ENCODE results near the gene TAS1R2.

Gene TAS1R2

DNA sequence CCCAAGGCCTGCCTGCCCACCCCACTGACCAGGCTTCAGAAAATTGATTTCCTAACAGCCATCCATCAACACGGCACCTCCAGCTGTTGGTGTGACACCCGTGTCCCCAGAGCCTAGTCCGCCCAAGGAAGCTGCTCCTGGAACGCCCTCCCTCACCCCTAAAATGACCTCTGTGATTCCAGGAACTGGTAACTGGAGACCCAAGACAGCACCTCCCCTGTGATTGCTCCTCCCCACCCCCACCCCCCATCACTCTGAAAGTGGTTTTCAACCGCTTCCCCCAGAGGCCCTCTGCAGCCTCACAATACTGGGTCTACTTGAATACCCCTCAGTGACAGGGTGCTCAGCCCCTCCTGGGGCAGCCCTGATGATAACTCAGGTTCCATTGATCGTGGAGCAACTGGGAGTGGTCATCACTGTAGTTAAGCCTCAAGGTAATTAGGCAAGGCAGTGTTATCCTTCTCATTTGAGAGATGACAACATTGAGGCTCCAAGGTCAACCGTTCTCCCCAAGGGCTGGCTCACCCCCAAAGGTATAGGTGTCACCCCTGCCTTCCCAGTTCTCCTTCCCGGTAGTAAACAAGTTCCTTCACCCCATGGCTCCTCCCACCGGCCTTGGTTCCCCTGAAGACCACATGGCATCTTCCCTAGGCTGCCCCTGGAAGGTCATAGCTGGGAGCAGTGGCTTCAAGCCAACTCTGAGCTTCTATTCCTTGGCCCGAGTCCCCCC is 52.0 kb downstream of the TAS1R2 start:
- Histone ChIP-seq H3K9me3 (ENCODE audit: control insufficient read depth, insufficient read depth, low read depth, low read length) (no peaks in the 10 kb centered on the region), H3K4me1 (ENCODE audit: control insufficient read depth, insufficient read depth, low read length) (peaks cover 4% of the 10 kb centered on the region; the same call in 1 of the 2 replicates), H3K27me3 (ENCODE audit: control insufficient read depth, insufficient read depth, low read length) (no peaks in the 10 kb centered on the region), H3K36me3 (ENCODE audit: control insufficient read depth, insufficient read depth, low read length) (no peaks in the 10 kb centered on the region), H3K4me3 (ENCODE audit: low read depth, low read length) (no peak overlapping the region), H3K27ac (ENCODE audit: low read depth, low read length) (no peak overlapping the region), H3K9ac (ENCODE audit: low read length) (no peak overlapping the region)

DNA sequence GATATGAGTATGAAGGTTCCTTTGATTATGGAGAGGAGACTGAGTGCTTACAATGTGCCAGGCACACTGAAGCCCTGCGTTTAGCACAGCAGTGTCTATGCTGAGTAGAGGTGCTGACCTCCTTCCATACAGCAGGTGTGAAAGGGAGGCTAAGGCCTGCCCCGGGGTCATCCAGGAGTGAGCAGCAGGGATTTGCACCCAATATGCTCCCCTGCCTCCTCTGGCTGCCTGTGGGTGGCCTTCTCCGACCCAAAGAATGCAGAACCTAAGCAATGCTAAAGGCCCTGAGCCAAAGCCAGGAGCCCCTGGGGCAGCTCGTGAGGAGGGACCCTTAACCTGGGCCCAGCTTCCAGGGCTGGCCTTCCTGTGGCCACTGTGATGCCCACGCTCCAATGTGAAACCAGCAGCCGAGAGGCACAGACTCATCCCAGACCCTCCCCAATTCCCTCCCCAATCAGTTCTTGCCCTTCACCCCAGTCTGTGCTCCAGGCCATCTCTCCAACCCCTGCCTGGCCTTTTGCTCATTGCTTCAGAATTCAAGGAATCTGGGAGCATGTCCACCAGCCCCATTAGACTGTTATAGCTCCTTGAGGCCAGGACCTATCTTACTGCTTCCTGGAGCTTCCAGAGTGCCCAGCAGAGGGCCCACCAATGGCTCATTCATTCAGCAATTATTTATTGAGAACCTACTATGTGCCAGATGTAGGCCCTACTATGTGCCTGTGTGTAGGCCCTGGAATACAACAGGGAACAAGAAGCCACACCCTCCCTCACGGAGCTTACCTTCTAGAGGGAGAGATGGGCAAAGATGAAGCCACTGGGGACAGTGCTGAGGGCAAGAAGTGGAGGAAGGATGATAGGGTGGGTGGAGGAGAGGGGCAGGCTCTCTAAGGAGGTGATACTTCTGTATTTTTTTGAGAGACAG is 53.3 kb downstream of the TAS1R2 start:
- Histone ChIP-seq H3K9me3 (ENCODE audit: control insufficient read depth, insufficient read depth, low read depth, low read length) (no peaks in the 10 kb centered on the region), H3K4me3 (ENCODE audit: low read depth, low read length) (no peak overlapping the region), H3K36me3 (ENCODE audit: control insufficient read depth, insufficient read depth, low read length) (no peaks in the 10 kb centered on the region), H3K4me1 (ENCODE audit: control insufficient read depth, insufficient read depth, low read length) (peaks cover 4% of the 10 kb centered on the region; the same call in 1 of the 2 replicates), H3K27me3 (ENCODE audit: control insufficient read depth, insufficient read depth, low read length) (no peaks in the 10 kb centered on the region), H3K9ac (ENCODE audit: low read length) (no peak overlapping the region), H3K27ac (ENCODE audit: low read depth, low read length) (no peak overlapping the region)

DNA sequence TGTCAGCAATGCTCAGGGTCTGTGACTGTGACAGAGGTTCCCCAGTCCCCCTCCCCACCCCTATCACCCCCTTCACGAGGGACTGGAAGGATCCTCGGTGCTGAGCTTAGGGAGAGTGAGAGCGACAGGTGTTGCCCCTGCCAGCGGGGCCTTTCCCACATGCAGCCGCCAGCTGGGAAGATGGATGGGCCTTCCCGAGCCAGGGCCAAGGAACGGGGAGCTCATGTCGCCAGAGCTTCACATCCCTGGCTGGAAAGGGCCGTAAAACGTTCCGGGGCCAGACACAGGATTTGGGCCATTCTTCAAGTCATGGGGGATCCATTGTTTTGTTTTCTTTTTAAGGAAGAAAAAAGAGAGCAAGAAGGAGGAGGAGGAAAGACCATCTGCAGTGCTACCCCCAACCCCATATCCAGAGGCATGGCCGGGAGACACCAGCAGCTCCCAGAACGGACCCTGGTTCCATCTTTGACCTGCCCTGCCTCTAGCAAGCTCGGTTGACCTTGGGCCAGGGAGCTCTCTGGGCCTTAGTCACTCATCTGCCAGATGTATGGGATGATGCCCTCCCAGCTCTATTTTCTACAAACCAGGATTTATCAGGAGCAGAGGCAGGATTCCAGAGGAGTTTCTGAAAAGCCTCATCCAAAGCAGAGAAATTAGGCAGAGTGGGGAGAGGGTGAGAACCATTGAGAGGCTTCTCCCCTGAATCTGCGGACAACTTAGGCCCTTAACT is 54.1 kb downstream of the TAS1R2 start:
- Histone ChIP-seq H3K36me3 (ENCODE audit: control insufficient read depth, insufficient read depth, low read length) (no peaks in the 10 kb centered on the region), H3K4me3 (ENCODE audit: low read depth, low read length) (no peak overlapping the region), H3K9me3 (ENCODE audit: control insufficient read depth, insufficient read depth, low read depth, low read length) (no peaks in the 10 kb centered on the region), H3K9ac (ENCODE audit: low read length) (no peak overlapping the region), H3K4me1 (ENCODE audit: control insufficient read depth, insufficient read depth, low read length) (peaks cover 4% of the 10 kb centered on the region; the same call in 1 of the 2 replicates), H3K27ac (ENCODE audit: low read depth, low read length) (no peak overlapping the region), H3K27me3 (ENCODE audit: control insufficient read depth, insufficient read depth, low read length) (no peaks in the 10 kb centered on the region)

DNA sequence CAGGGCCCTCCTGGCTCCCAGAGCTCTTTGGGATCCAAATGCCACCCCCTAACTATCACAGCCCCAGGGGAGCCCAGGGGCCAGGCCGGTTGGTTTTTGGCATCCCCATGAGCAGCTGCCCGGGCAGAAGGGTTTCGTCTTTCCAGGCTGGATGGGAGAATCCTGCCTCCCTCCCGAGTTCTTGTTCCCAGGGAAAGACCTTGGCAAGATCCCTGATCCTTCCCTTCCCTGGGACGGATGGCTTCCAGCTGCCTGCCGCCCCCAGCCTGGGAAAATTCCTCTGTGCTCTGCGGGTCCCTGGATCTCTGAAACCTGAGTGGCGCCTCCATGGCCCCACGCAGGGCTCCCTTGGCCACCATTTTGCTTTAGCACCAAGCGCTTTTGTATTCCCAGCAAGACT is 55.6 kb downstream of the TAS1R2 start:
- Histone ChIP-seq H3K27me3 (ENCODE audit: control insufficient read depth, insufficient read depth, low read length) (no peaks in the 10 kb centered on the region), H3K36me3 (ENCODE audit: control insufficient read depth, insufficient read depth, low read length) (no peaks in the 10 kb centered on the region)

DNA sequence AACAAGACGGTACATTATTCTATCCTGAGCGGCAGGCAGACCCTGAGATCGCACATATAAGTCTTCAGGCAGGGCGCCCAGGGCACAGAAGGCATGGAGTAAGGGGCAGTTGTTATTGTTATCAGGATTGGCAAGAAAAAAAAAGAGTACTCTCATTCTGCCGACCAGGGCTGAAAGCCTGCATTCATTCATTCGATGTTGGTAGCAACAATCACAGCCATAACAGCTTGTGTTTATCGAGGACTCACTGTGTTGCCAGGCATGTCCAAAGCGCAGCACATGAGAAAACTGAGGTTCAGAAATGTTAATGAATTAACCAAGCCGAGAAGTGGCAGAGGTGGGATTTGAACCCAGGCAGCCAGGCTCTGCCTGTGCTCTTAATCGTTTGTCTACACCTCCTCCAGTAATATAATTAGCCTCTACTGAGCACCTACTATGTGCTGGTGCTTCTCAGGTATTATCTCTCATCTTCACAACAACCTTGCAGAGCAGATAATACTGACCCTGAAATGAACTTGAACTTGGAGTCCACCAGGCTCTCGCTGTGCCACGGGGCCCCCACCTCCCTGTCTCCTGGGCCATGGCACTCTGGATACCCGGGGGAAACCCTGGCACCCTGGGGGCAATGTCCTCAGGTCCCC is 56.2 kb downstream of the TAS1R2 start:
- H3K27ac ChIP-seq (ENCODE audit: low read depth, low read length) = no peak overlapping the region
- no peak overlapping the region for H3K4me3 ChIP-seq (ENCODE audit: low read depth, low read length)
- H3K9ac ChIP-seq (ENCODE audit: low read length) = no peak overlapping the region
- no peaks in the 10 kb centered on the region for H3K9me3 ChIP-seq (ENCODE audit: control insufficient read depth, insufficient read depth, low read depth, low read length)
- H3K4me1 ChIP-seq (ENCODE audit: control insufficient read depth, insufficient read depth, low read length) = peaks cover 8% of the 10 kb centered on the region; the same call in 1 of the 2 replicates
- H3K36me3 ChIP-seq (ENCODE audit: control insufficient read depth, insufficient read depth, low read length) = no peaks in the 10 kb centered on the region
- H3K27me3 ChIP-seq (ENCODE audit: control insufficient read depth, insufficient read depth, low read length) = no peaks in the 10 kb centered on the region

More for the DNA sequence above, 55.6 kb downstream of the TAS1R2 start:
- Histone ChIP-seq H3K4me3 (ENCODE audit: low read depth, low read length) (no peak overlapping the region), H3K4me1 (ENCODE audit: control insufficient read depth, insufficient read depth, low read length) (peaks cover 8% of the 10 kb centered on the region; the same call in 1 of the 2 replicates), H3K27ac (ENCODE audit: low read depth, low read length) (no peak overlapping the region), H3K9me3 (ENCODE audit: control insufficient read depth, insufficient read depth, low read depth, low read length) (no peaks in the 10 kb centered on the region), H3K9ac (ENCODE audit: low read length) (no peak overlapping the region)

DNA sequence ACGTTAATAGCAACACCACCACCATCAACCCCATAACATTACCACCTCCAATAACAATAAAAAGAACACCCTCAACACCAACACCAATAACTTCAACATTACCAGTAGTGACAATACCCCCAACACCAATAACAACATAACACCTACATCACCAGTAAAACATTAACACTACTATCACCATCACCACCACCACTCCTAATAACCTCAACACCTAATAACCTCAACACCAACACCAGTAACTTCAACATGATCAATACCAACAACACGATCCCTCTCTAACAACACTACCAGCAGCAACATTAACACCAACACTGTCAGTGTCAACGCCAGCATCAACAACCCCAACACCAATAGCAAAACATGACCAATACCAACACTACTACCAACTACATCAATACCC is 57.2 kb downstream of the TAS1R2 start:
- no peak overlapping the region for H3K4me3 ChIP-seq (ENCODE audit: low read depth, low read length)
- H3K9me3 ChIP-seq (ENCODE audit: control insufficient read depth, insufficient read depth, low read depth, low read length) = no peaks in the 10 kb centered on the region
- no peaks in the 10 kb centered on the region for H3K36me3 ChIP-seq (ENCODE audit: control insufficient read depth, insufficient read depth, low read length)
- no peaks in the 10 kb centered on the region for H3K27me3 ChIP-seq (ENCODE audit: control insufficient read depth, insufficient read depth, low read length)
- H3K4me1 ChIP-seq (ENCODE audit: control insufficient read depth, insufficient read depth, low read length) = peaks cover 8% of the 10 kb centered on the region; the same call in 1 of the 2 replicates
- no peak overlapping the region for H3K27ac ChIP-seq (ENCODE audit: low read depth, low read length)
- no peak overlapping the region for H3K9ac ChIP-seq (ENCODE audit: low read length)

DNA sequence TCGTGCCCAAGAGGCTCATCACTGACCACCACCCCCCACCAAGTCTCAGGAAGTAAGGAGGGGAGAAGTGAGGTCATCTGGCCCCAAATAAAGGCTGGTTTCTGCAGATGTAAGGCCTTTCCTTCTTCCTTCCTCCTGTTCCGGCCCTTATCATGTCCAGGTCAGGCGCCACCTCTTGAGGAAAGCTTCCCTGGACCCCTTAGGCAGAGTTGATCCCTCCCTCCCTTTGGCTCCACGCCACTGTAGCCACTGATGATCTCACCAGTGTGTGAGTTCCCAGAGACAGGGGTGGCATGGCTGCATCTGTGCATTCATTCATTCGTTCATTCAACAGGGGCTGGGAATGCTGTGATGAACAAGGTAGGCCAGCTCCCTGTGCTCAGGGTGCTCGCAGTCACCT is 59.2 kb downstream of the TAS1R2 start:
- no peaks in the 10 kb centered on the region for H3K9me3 ChIP-seq (ENCODE audit: control insufficient read depth, insufficient read depth, low read depth, low read length)
- H3K27me3 ChIP-seq (ENCODE audit: control insufficient read depth, insufficient read depth, low read length) = no peaks in the 10 kb centered on the region
- H3K36me3 ChIP-seq (ENCODE audit: control insufficient read depth, insufficient read depth, low read length) = no peaks in the 10 kb centered on the region
- H3K4me3 ChIP-seq (ENCODE audit: low read depth, low read length) = no peak overlapping the region
- no peak overlapping the region for H3K9ac ChIP-seq (ENCODE audit: low read length)
- peaks cover 10% of the 10 kb centered on the region; the same call in 1 of the 2 replicates for H3K4me1 ChIP-seq (ENCODE audit: control insufficient read depth, insufficient read depth, low read length)
- H3K27ac ChIP-seq (ENCODE audit: low read depth, low read length) = no peak overlapping the region

DNA sequence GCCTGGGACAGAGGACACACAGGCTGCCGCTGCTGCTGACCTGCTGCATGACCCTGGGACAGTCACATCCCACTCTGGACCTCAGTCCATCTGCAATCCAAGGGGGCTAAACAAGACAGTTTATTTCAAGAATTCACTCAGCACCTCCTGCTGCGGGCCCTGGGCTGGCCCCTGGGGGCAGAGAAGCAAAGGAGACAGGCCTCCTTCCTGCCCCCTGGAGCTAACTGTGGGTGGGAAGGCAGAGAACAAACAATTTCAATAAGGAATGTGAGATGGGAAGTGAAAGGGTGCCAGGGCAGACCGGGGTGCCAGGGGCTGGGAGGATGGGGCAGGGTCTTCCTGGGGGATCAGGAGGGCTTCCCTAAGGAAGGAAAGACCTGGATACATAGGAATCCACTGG is 60.0 kb downstream of the TAS1R2 start:
- H3K9me3 ChIP-seq (ENCODE audit: control insufficient read depth, insufficient read depth, low read depth, low read length) = no peaks in the 10 kb centered on the region
- no peak overlapping the region for H3K9ac ChIP-seq (ENCODE audit: low read length)
- H3K4me3 ChIP-seq (ENCODE audit: low read depth, low read length) = no peak overlapping the region
- peaks cover 17% of the 10 kb centered on the region for H3K4me1 ChIP-seq (ENCODE audit: control insufficient read depth, insufficient read depth, low read length)
- H3K36me3 ChIP-seq (ENCODE audit: control insufficient read depth, insufficient read depth, low read length) = no peaks in the 10 kb centered on the region
- no peaks in the 10 kb centered on the region for H3K27me3 ChIP-seq (ENCODE audit: control insufficient read depth, insufficient read depth, low read length)
- H3K27ac ChIP-seq (ENCODE audit: low read depth, low read length) = no peak overlapping the region

DNA sequence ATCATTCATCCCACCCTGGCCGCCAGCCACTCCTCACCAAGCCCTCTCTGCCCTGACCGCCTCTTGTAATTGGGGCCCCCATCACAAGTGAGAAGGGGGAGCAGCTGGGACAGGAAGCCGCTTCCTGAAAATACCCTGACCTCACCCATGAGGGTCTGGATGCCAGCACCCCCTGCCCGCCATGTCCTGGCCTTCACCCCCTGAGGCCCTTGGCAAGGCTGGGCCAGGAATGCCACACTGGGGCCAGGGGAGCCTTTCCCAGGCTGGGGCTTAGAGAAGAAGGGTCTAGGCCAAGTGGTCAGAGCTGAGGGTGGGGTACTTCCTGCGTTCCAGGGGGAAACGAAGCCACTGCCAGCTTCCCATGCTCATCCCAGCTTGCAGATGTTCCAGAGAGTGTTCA is 60.5 kb downstream of the TAS1R2 start:
- Histone ChIP-seq H3K9ac (ENCODE audit: low read length) (no peak overlapping the region), H3K9me3 (ENCODE audit: control insufficient read depth, insufficient read depth, low read depth, low read length) (no peaks in the 10 kb centered on the region), H3K4me1 (ENCODE audit: control insufficient read depth, insufficient read depth, low read length) (peaks cover 21% of the 10 kb centered on the region), H3K4me3 (ENCODE audit: low read depth, low read length) (no peak overlapping the region), H3K36me3 (ENCODE audit: control insufficient read depth, insufficient read depth, low read length) (no peaks in the 10 kb centered on the region), H3K27me3 (ENCODE audit: control insufficient read depth, insufficient read depth, low read length) (no peaks in the 10 kb centered on the region), H3K27ac (ENCODE audit: low read depth, low read length) (no peak overlapping the region)

DNA sequence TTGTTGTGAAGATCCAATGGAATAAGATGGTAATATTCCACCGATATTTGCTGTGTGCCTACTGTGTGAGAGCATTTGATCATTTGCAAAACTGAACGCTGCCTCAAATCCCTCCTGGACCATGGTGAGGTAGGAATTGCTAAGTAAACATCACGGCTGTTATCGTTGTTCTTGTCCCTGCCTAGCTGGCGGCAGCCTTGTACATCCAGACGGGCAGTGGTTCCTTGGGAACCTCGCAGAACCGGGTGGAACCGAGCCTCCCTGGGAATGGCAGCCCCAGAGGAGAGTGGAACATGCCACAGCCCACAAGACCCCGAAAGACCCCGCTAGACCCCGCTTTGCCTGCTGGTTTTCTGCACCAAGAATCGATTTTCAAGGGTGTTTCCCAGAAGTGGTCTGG is 60.9 kb downstream of the TAS1R2 start:
- Histone ChIP-seq H3K4me1 (ENCODE audit: control insufficient read depth, insufficient read depth, low read length) (peaks cover 21% of the 10 kb centered on the region), H3K36me3 (ENCODE audit: control insufficient read depth, insufficient read depth, low read length) (no peaks in the 10 kb centered on the region), H3K9ac (ENCODE audit: low read length) (no peak overlapping the region), H3K9me3 (ENCODE audit: control insufficient read depth, insufficient read depth, low read depth, low read length) (no peaks in the 10 kb centered on the region), H3K4me3 (ENCODE audit: low read depth, low read length) (no peak overlapping the region), H3K27me3 (ENCODE audit: control insufficient read depth, insufficient read depth, low read length) (no peaks in the 10 kb centered on the region), H3K27ac (ENCODE audit: low read depth, low read length) (no peak overlapping the region)
